ENCODE measurements around the gene SPRYD4.
"Not testable (repeated sequence)": the region's sequence is repeated elsewhere in the genome, so short reads cannot be mapped to it uniquely, and the experiment has no call there.

The SPRYD4 gene

GRCh38 chr12:56498126-56498902, 29.9 kb downstream of the SPRYD4 start:
- not testable (repeated sequence) for H3K27ac ChIP-seq (ENCODE audit: low read length); H3K9me3 ChIP-seq (ENCODE audit: control insufficient read depth in 1 of 2, low read length in 2 of 2); H3K4me1 ChIP-seq (ENCODE audit: control insufficient read depth in 1 of 2, insufficient read depth in 2 of 2, low read length in 2 of 2); H3K4me3 ChIP-seq (ENCODE audit: low read depth in 1 of 2, low read length in 2 of 2); H3K36me3 ChIP-seq (ENCODE audit: control insufficient read depth in 1 of 2, insufficient read depth in 2 of 2, low read length in 2 of 2); H3K27me3 ChIP-seq (ENCODE audit: low read depth, low read length)

- H3K36me3 ChIP-seq (ENCODE audit: control insufficient read depth in 1 of 2, insufficient read depth in 2 of 2, low read length in 2 of 2); H3K27me3 ChIP-seq (ENCODE audit: low read depth, low read length); H3K4me3 ChIP-seq (ENCODE audit: low read depth in 1 of 2, low read length in 2 of 2); H3K4me1 ChIP-seq (ENCODE audit: control insufficient read depth in 1 of 2, insufficient read depth in 2 of 2, low read length in 2 of 2); H3K9me3 ChIP-seq (ENCODE audit: control insufficient read depth in 1 of 2, low read length in 2 of 2); H3K27ac ChIP-seq (ENCODE audit: low read length): not testable (repeated sequence)
These were observed 31.1 kb downstream of the SPRYD4 start for GRCh38 chr12:56499452-56499851.

- H3K4me1 ChIP-seq (ENCODE audit: control insufficient read depth in 1 of 2, insufficient read depth in 2 of 2, low read length in 2 of 2); H3K9me3 ChIP-seq (ENCODE audit: control insufficient read depth in 1 of 2, low read length in 2 of 2); H3K4me3 ChIP-seq (ENCODE audit: low read depth in 1 of 2, low read length in 2 of 2); H3K36me3 ChIP-seq (ENCODE audit: control insufficient read depth in 1 of 2, insufficient read depth in 2 of 2, low read length in 2 of 2); H3K27ac ChIP-seq (ENCODE audit: low read length); H3K27me3 ChIP-seq (ENCODE audit: low read depth, low read length): not testable (repeated sequence)
These were observed 31.5 kb downstream of the SPRYD4 start for GRCh38 chr12:56499879-56500278.

- Histone ChIP-seq H3K4me1 (ENCODE audit: control insufficient read depth in 1 of 2, insufficient read depth in 2 of 2, low read length in 2 of 2) (no peaks in the 10 kb centered on the region), H3K36me3 (ENCODE audit: control insufficient read depth in 1 of 2, insufficient read depth in 2 of 2, low read length in 2 of 2) (no peaks in the 10 kb centered on the region), H3K9me3 (ENCODE audit: control insufficient read depth in 1 of 2, low read length in 2 of 2) (no peaks in the 10 kb centered on the region), H3K27ac (ENCODE audit: low read length) (no peak overlapping the region), H3K4me3 (ENCODE audit: low read depth in 1 of 2, low read length in 2 of 2) (no peak overlapping the region), H3K27me3 (ENCODE audit: low read depth, low read length) (no peaks in the 10 kb centered on the region)
These were observed 42.4 kb downstream of the SPRYD4 start for GRCh38 chr12:56510786-56511185.

GRCh38 chr12:56514014-56514318, 45.6 kb downstream of the SPRYD4 start:
- H3K27me3 ChIP-seq (ENCODE audit: low read depth, low read length); H3K9me3 ChIP-seq (ENCODE audit: control insufficient read depth in 1 of 2, low read length in 2 of 2); H3K4me1 ChIP-seq (ENCODE audit: control insufficient read depth in 1 of 2, insufficient read depth in 2 of 2, low read length in 2 of 2); H3K27ac ChIP-seq (ENCODE audit: low read length); H3K4me3 ChIP-seq (ENCODE audit: low read depth in 1 of 2, low read length in 2 of 2); H3K36me3 ChIP-seq (ENCODE audit: control insufficient read depth in 1 of 2, insufficient read depth in 2 of 2, low read length in 2 of 2): not testable (repeated sequence)

GRCh38 chr12:56517854-56518253, 49.5 kb downstream of the SPRYD4 start:
- no peaks in the 10 kb centered on the region for H3K9me3 ChIP-seq (ENCODE audit: control insufficient read depth in 1 of 2, low read length in 2 of 2)
- H3K4me1 ChIP-seq (ENCODE audit: control insufficient read depth in 1 of 2, insufficient read depth in 2 of 2, low read length in 2 of 2) = no peaks in the 10 kb centered on the region
- H3K27ac ChIP-seq (ENCODE audit: low read length) = no peak overlapping the region
- no peaks in the 10 kb centered on the region for H3K27me3 ChIP-seq (ENCODE audit: low read depth, low read length)
- H3K36me3 ChIP-seq (ENCODE audit: control insufficient read depth in 1 of 2, insufficient read depth in 2 of 2, low read length in 2 of 2) = peaks cover 0 to 9% of the 10 kb centered on the region in 2 donors
- H3K4me3 ChIP-seq (ENCODE audit: low read depth in 1 of 2, low read length in 2 of 2) = no peak overlapping the region

GRCh38 chr12:56518570-56518969, 50.2 kb downstream of the SPRYD4 start:
- no peak overlapping the region for H3K27ac ChIP-seq (ENCODE audit: low read length)
- H3K4me3 ChIP-seq (ENCODE audit: low read depth in 1 of 2, low read length in 2 of 2) = no peak overlapping the region
- H3K4me1 ChIP-seq (ENCODE audit: control insufficient read depth in 1 of 2, insufficient read depth in 2 of 2, low read length in 2 of 2) = no peaks in the 10 kb centered on the region
- peaks cover 0 to 9% of the 10 kb centered on the region in 2 donors for H3K36me3 ChIP-seq (ENCODE audit: control insufficient read depth in 1 of 2, insufficient read depth in 2 of 2, low read length in 2 of 2)
- no peaks in the 10 kb centered on the region for H3K9me3 ChIP-seq (ENCODE audit: control insufficient read depth in 1 of 2, low read length in 2 of 2)
- no peaks in the 10 kb centered on the region for H3K27me3 ChIP-seq (ENCODE audit: low read depth, low read length)

- Histone ChIP-seq H3K4me1 (ENCODE audit: control insufficient read depth in 1 of 2, insufficient read depth in 2 of 2, low read length in 2 of 2) (peaks cover 0 to 5% of the 10 kb centered on the region in 2 donors), H3K9me3 (ENCODE audit: control insufficient read depth in 1 of 2, low read length in 2 of 2) (no peaks in the 10 kb centered on the region), H3K27me3 (ENCODE audit: low read depth, low read length) (no peaks in the 10 kb centered on the region), H3K27ac (ENCODE audit: low read length) (peak overlapping the region; percentile 68), H3K4me3 (ENCODE audit: low read depth in 1 of 2, low read length in 2 of 2) (peak overlapping the region in 1 of 2 donors; percentile 4), H3K36me3 (ENCODE audit: control insufficient read depth in 1 of 2, insufficient read depth in 2 of 2, low read length in 2 of 2) (peaks cover 0 to 9% of the 10 kb centered on the region in 2 donors)
These were observed 51.7 kb downstream of the SPRYD4 start for GRCh38 chr12:56520048-56520447.

GRCh38 chr12:56520506-56520905, 52.1 kb downstream of the SPRYD4 start:
- Histone ChIP-seq H3K27ac (ENCODE audit: low read length) (peak overlapping the region; percentile 68), H3K27me3 (ENCODE audit: low read depth, low read length) (no peaks in the 10 kb centered on the region), H3K9me3 (ENCODE audit: control insufficient read depth in 1 of 2, low read length in 2 of 2) (no peaks in the 10 kb centered on the region), H3K4me3 (ENCODE audit: low read depth in 1 of 2, low read length in 2 of 2) (peak overlapping the region; percentile 73 to 93), H3K36me3 (ENCODE audit: control insufficient read depth in 1 of 2, insufficient read depth in 2 of 2, low read length in 2 of 2) (peaks cover 0 to 9% of the 10 kb centered on the region in 2 donors), H3K4me1 (ENCODE audit: control insufficient read depth in 1 of 2, insufficient read depth in 2 of 2, low read length in 2 of 2) (peaks cover 0 to 5% of the 10 kb centered on the region in 2 donors)

- Histone ChIP-seq H3K36me3 (ENCODE audit: control insufficient read depth in 1 of 2, insufficient read depth in 2 of 2, low read length in 2 of 2) (peaks cover 0 to 9% of the 10 kb centered on the region in 2 donors), H3K27ac (ENCODE audit: low read length) (peak overlapping the region; percentile 96), H3K27me3 (ENCODE audit: low read depth, low read length) (no peaks in the 10 kb centered on the region), H3K4me1 (ENCODE audit: control insufficient read depth in 1 of 2, insufficient read depth in 2 of 2, low read length in 2 of 2) (peaks cover 0 to 5% of the 10 kb centered on the region in 2 donors), H3K4me3 (ENCODE audit: low read depth in 1 of 2, low read length in 2 of 2) (peak overlapping the region; percentile 73 to 93), H3K9me3 (ENCODE audit: control insufficient read depth in 1 of 2, low read length in 2 of 2) (no peaks in the 10 kb centered on the region)
These were observed 52.8 kb downstream of the SPRYD4 start for GRCh38 chr12:56521209-56521589.

GRCh38 chr12:56521590-56522371, 53.4 kb downstream of the SPRYD4 start, which contains the start of gene RBMS2:
Gene RBMS2, plus strand, starts transcription at chr12:56521820. Its CDS starts 204 bp downstream, at chr12:56522024.
- Histone ChIP-seq H3K4me1 (ENCODE audit: control insufficient read depth in 1 of 2, insufficient read depth in 2 of 2, low read length in 2 of 2) (peaks cover 0 to 7% of the 10 kb centered on the region in 2 donors), H3K36me3 (ENCODE audit: control insufficient read depth in 1 of 2, insufficient read depth in 2 of 2, low read length in 2 of 2) (peaks cover 0 to 9% of the 10 kb centered on the region in 2 donors), H3K27ac (ENCODE audit: low read length) (peak within 1 kb of the TSS; percentile 96), H3K9me3 (ENCODE audit: control insufficient read depth in 1 of 2, low read length in 2 of 2) (no peaks in the 10 kb centered on the region), H3K4me3 (ENCODE audit: low read depth in 1 of 2, low read length in 2 of 2) (peak within 1 kb of the TSS; percentile 73 to 93), H3K27me3 (ENCODE audit: low read depth, low read length) (no peaks in the 10 kb centered on the region)
